Activated CD8-positive, alpha-beta memory T cell treated with anti-CD3 and anti-CD28 coated beads, Interleukin-2, amount 50 U/mL, for 1 hour (primary cell): ENCODE results near the gene ZNF319.

Experiments
- DNase-seq: peaks from one replicate; pipeline ENCODE4 v3.0.0-alpha.2; 2020; ENCODE audit errors: extremely low read depth

Gene ZNF319

GRCh38 chr16:57956270-57956808 lies 44.1 kb downstream of the ZNF319 start:
- DNase-seq: no peak

DNA sequence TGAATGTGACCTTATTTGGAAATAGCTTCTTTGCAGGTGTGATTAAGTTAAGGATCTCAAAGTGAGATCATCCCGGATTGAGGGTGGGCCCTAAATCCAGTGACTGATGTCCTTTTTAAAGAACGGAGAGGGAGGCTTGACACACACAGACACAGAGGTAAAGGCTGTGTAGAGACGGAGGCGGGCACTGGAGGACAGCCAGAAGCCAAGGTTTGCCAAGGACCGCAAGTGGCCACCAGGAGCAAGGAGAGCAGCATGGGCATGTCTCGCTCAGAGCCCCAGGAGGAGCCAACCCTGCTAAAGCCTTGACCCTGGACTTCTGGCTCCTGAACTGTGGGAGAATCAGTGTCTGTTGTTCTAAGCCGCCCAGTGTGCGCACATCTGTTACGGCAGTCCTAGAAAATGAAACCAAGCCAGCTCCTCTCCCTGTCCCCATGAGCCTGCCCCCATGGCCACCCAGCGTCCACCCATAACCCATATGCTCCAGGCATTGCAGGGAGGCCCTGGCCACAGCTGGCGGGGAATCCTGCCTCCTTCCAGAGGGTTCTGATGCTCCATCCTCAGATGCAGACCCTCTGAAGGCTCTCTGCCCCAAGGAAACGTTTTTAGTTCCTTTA lies 44.8 kb downstream of the ZNF319 start:
- DNase-seq: no peak

GRCh38 chr16:57953857-57954256 lies 46.6 kb downstream of the ZNF319 start:
- no peak for DNase-seq

GRCh38 chr16:57952909-57953308 lies 47.6 kb downstream of the ZNF319 start:
- no peak for DNase-seq

GRCh38 chr16:57951204-57951960 lies 49.1 kb downstream of the ZNF319 start:
- no peak for DNase-seq

GRCh38 chr16:57950382-57950781 lies 50.1 kb downstream of the ZNF319 start:
- DNase-seq: no peak

GRCh38 chr16:57949595-57950238 lies 50.8 kb downstream of the ZNF319 start:
- DNase-seq: no peak

DNA sequence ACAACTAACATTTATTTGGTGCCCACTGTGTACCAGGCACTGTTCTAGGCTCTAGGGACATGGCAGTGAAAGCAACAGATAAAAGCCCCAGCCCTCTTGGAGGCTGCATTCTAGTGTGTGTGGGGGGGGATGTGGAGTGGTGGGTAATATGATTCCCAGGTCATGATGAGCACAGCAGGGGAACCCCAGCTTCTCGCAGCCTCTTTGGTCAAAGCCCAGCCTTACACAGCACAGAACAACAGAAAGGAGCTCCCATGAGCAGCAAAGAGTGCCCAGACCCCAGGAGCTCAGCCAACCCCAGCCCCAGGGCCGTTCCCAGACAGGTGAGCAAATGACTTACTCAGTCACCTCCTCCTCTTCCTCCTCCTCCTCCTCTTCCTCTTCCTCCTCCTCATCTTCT lies 51.5 kb downstream of the ZNF319 start:
- no peak for DNase-seq

- DNase-seq: no peak
These were observed 52.4 kb downstream of the ZNF319 start for GRCh38 chr16:57948027-57948426.

DNA sequence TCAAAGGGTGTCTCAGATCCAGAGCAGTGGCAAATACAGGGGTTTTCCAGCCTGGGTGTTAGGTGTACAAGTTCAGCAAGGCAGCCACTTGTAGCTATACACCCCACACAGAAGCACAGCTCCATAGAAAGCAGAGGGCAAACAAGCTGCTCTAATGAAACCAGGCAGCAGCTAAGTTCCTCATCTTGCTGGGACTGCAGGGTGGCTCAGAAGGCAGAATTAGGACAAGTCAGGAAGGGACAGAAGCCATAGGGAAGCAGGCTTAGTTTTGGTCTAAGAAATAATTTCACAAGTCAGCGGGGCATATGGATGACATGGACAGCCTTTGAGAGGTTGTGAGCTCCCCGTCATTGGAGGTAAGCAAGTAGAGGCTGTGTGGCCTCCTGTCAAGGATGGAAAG lies 53.2 kb downstream of the ZNF319 start:
- DNase-seq: no peak

- no peak for DNase-seq
These were observed 54.2 kb downstream of the ZNF319 start for GRCh38 chr16:57946181-57946801.

DNA sequence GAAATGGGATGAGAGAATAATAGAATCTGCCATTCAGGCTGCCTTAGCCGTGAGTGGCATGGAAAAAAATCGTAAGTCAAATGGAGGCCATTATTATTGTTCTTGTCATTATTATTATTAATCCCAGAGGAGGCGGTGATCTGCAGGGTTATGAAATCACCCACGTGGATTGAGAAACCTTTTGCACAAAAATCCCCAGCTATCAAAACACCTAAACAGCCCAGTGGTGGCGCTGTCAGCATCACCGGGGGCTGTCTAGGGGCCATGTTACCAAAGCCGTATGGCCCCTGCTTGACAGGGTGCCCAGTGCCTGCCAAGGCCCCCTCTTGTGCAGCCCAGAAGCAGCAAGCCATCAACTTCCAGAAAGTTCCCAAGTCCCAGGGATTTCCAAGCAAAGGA lies 54.7 kb downstream of the ZNF319 start:
- DNase-seq: no peak

GRCh38 chr16:57944970-57945739 lies 55.3 kb downstream of the ZNF319 start:
- no peak for DNase-seq
